GM18868 (cell line): Measurements from ENCODE around the gene CACNA1E.
"Not testable (repeated sequence)": the region's sequence is repeated elsewhere in the genome, so short reads cannot be mapped to it uniquely, and the experiment has no call there.

Experiments
- ATAC-seq: cut with Tn5 transposase; IDR thresholded peaks from one replicate; pipeline ENCODE4 v1.9.1; 2021; ENCODE audit warnings: mild to moderate bottlenecking, moderate library complexity; ENCODE audit not compliant: unreplicated experiment

Gene CACNA1E

GRCh38 chr1:181514298-181515290 lies 31.3 kb downstream of the CACNA1E start:
- peak; percentile 82 for ATAC-seq

GRCh38 chr1:181516706-181517105 lies 33.4 kb downstream of the CACNA1E start:
- no peak for ATAC-seq

- no peak for ATAC-seq
Measured at GRCh38 chr1:181517181-181517875, 34.0 kb downstream of the CACNA1E start.

GRCh38 chr1:181518152-181518551 lies 34.8 kb downstream of the CACNA1E start:
- no peak for ATAC-seq

- peak; percentile 53 for ATAC-seq
Measured at GRCh38 chr1:181522864-181523263, 39.5 kb downstream of the CACNA1E start.

GRCh38 chr1:181525104-181525721 lies 41.9 kb downstream of the CACNA1E start:
- ATAC-seq, result no peak

GRCh38 chr1:181528241-181528640 lies 44.9 kb downstream of the CACNA1E start:
- ATAC-seq, result not testable (repeated sequence)

GRCh38 chr1:181531441-181531840 lies 48.1 kb downstream of the CACNA1E start:
- ATAC-seq, result no peak

GRCh38 chr1:181531951-181532600 lies 48.8 kb downstream of the CACNA1E start:
- no peak for ATAC-seq

GRCh38 chr1:181538836-181539235 lies 55.5 kb downstream of the CACNA1E start:
- ATAC-seq, result no peak

GRCh38 chr1:181541458-181541857 lies 58.1 kb downstream of the CACNA1E start:
- ATAC-seq, result no peak

- no peak for ATAC-seq
Measured at GRCh38 chr1:181541947-181542346, 58.6 kb downstream of the CACNA1E start.

- not testable (repeated sequence) for ATAC-seq
Measured at GRCh38 chr1:181542406-181542805, 59.1 kb downstream of the CACNA1E start.

- ATAC-seq, result no peak
Measured at GRCh38 chr1:181545395-181545794, 62.1 kb downstream of the CACNA1E start.

- ATAC-seq, result no peak
Measured at GRCh38 chr1:181548497-181548896, 65.2 kb downstream of the CACNA1E start.

- ATAC-seq, result no peak
Measured at GRCh38 chr1:181551249-181551648, 67.9 kb downstream of the CACNA1E start.

- no peak for ATAC-seq
Measured at GRCh38 chr1:181551754-181552153, 68.4 kb downstream of the CACNA1E start.

GRCh38 chr1:181554465-181554864 lies 71.1 kb downstream of the CACNA1E start:
- no peak for ATAC-seq

GRCh38 chr1:181556631-181557030 lies 73.3 kb downstream of the CACNA1E start:
- no peak for ATAC-seq

GRCh38 chr1:181557313-181557712 lies 74.0 kb downstream of the CACNA1E start:
- no peak for ATAC-seq

- no peak for ATAC-seq
Measured at GRCh38 chr1:181558416-181558815, 75.1 kb downstream of the CACNA1E start.
